Astrocyte (in vitro differentiated cells and primary cell): Measurements from ENCODE around the gene PRKG1.

Experiments used
- CTCF ChIP-seq: IDR thresholded peaks from 2 replicates; pipeline ENCODE4 v1.5.1; 2011; ENCODE audit warnings: low read depth, mild to moderate bottlenecking, inconsistent platforms, low read length, moderate library complexity; ENCODE audit not compliant: insufficient read depth
- EZH2 ChIP-seq: IDR thresholded peaks from 2 replicates; pipeline ENCODE4 v1.6.1; 2012; ENCODE audit warnings: mild to moderate bottlenecking, low read length, inconsistent platforms; ENCODE audit not compliant: insufficient read depth

- no peak for TF ChIP-seq CTCF
- TF ChIP-seq EZH2: no peak
Measured at GRCh38 chr10:51669041-51669440, 594.8 kb downstream of the PRKG1 start.
